GM23338 (cell line): ENCODE results near the gene BRINP2. TPM values are rescaled to one million over a fixed set of nuclear protein-coding genes. Genes with fewer than 3 reads are reported as not detected.

Experiments
- ATAC-seq: fragments of 200-7000 bp; cut with Tn5 transposase; 3 replicates; pipeline ENCODE4 v1.9.1; 2020
- DNase-seq: peaks from one replicate; pipeline ENCODE4 v3.0.0-alpha.2; 2015; ENCODE audit warnings: low spot score
- H2AFZ ChIP-seq: fragments of 200-600 bp; sonication (generic); 2 replicates; pipeline ENCODE4 v1.8.0; 2016; ENCODE audit warnings: antibody characterized with exemption, mild to moderate bottlenecking, moderate library complexity
- H3F3A ChIP-seq: fragments of 200-600 bp; sonication (generic); replicated peaks from 2 replicates; pipeline ENCODE4 v1.8.0; 2017; ENCODE audit warnings: antibody characterized with exemption, mixed run types, low read depth
- H3K27ac ChIP-seq: fragments of 200-600 bp; sonication (generic); 2 replicates; pipeline ENCODE4 v1.6.1; 2016; ENCODE audit warnings: low read depth
- H3K27me3 ChIP-seq: fragments of 200-600 bp; sonication (generic); 2 replicates; pipeline ENCODE4 v1.8.0; 2016; ENCODE audit warnings: mild to moderate bottlenecking, mixed run types, moderate library complexity; ENCODE audit not compliant: insufficient read depth
- H3K36me3 ChIP-seq: fragments of 200-600 bp; sonication (generic); 2 replicates; pipeline ENCODE4 v1.8.0; 2016; ENCODE audit warnings: mild to moderate bottlenecking; ENCODE audit not compliant: insufficient read depth
- H3K4me1 ChIP-seq: fragments of 200-600 bp; sonication (generic); 2 replicates; pipeline ENCODE4 v1.8.0; 2016; ENCODE audit warnings: mild to moderate bottlenecking, moderate library complexity; ENCODE audit not compliant: insufficient read depth
- H3K4me2 ChIP-seq: fragments of 200-600 bp; sonication (generic); 2 replicates; pipeline ENCODE4 v1.7.1; 2017; ENCODE audit warnings: mixed run types
- H3K4me3 ChIP-seq: fragments of 200-600 bp; sonication (generic); 2 replicates; pipeline ENCODE4 v1.6.1; 2016; ENCODE audit warnings: mixed run types
- H3K79me2 ChIP-seq: fragments of 200-600 bp; sonication (generic); replicated peaks from 2 replicates; pipeline ENCODE4 v1.8.0; 2017; ENCODE audit warnings: mild to moderate bottlenecking; ENCODE audit not compliant: insufficient read depth
- H3K9me2 ChIP-seq: fragments of 200-600 bp; sonication (generic); 2 replicates; pipeline ENCODE4 v1.8.0; 2017; ENCODE audit not compliant: insufficient read depth
- H4K20me1 ChIP-seq: fragments of 200-600 bp; sonication (generic); replicated peaks from 2 replicates; pipeline ENCODE4 v1.8.0; 2017; ENCODE audit warnings: mild to moderate bottlenecking; ENCODE audit not compliant: insufficient read depth
- H3K27ac Mint-ChIP-seq: 2 replicates; pipeline ENCODE4 v1.8.0; 2020; ENCODE audit warnings: inconsistent platforms, mild to moderate bottlenecking, moderate library complexity, mixed read lengths
- H3K27me3 Mint-ChIP-seq: 3 replicates; pipeline ENCODE4 v1.8.0; 2022; ENCODE audit warnings: low read depth, mild to moderate bottlenecking, moderate library complexity, mixed read lengths, inconsistent platforms; ENCODE audit not compliant: insufficient read depth, poor library complexity
- H3K36me3 Mint-ChIP-seq: 3 replicates; pipeline ENCODE4 v1.8.0; 2021; ENCODE audit warnings: low read depth, mild to moderate bottlenecking, inconsistent platforms, moderate library complexity, mixed read lengths
- H3K4me1 Mint-ChIP-seq: 3 replicates; pipeline ENCODE4 v1.8.0; 2020; ENCODE audit warnings: mild to moderate bottlenecking, inconsistent platforms, mixed read lengths
- H3K4me3 Mint-ChIP-seq: 3 replicates; pipeline ENCODE4 v1.8.0; 2021; ENCODE audit warnings: moderate library complexity, mild to moderate bottlenecking, inconsistent platforms, mixed read lengths
- H3K9me3 Mint-ChIP-seq: 3 replicates; pipeline ENCODE4 v1.8.0; 2020; ENCODE audit warnings: moderate library complexity, mild to moderate bottlenecking, inconsistent platforms, mixed read lengths
- CREB1 ChIP-seq: fragments of 250-450 bp; sonication (Bioruptor Pico); IDR thresholded peaks from 2 replicates; pipeline ENCODE4 v1.5.0; 2020; ENCODE audit warnings: low read depth, mild to moderate bottlenecking, moderate library complexity
- CTCF ChIP-seq, 2 experiments: fragments of 200-600 bp in 1 of 2; sonication (generic) in 1 of 2; conservative IDR thresholded peaks; 2 replicates each; pipeline versions ENCODE4 v1.5.1 to v1.6.1; 2016 to 2017; ENCODE audit warnings: antibody characterized with exemption in 2 of 2, low read depth in 2 of 2, mild to moderate bottlenecking in 2 of 2, moderate library complexity in 1 of 2
- ETS1 ChIP-seq: IDR thresholded peaks from 2 replicates; pipeline ENCODE4 v1.6.1; 2016; ENCODE audit warnings: antibody characterized with exemption
- EZH2 ChIP-seq: fragments of 200-600 bp; sonication (generic); IDR thresholded peaks from one replicate; pipeline ENCODE4 v1.8.0; 2017; ENCODE audit warnings: antibody characterized with exemption, mild to moderate bottlenecking, low read depth; ENCODE audit not compliant: unreplicated experiment
- EZH2phosphoT487 ChIP-seq: fragments of 200-600 bp; sonication (generic); IDR thresholded peaks from one replicate; pipeline ENCODE4 v1.8.1; 2018; ENCODE audit warnings: antibody characterized with exemption; ENCODE audit not compliant: unreplicated experiment
- NANOG ChIP-seq: IDR thresholded peaks from 2 replicates; pipeline ENCODE4 v1.6.1; 2016; ENCODE audit warnings: antibody characterized with exemption, borderline replicate concordance
- POLR2AphosphoS5 ChIP-seq: IDR thresholded peaks from 2 replicates; pipeline ENCODE4 v1.6.1; 2016; ENCODE audit warnings: antibody characterized with exemption, low read depth
- REST ChIP-seq: IDR thresholded peaks from one replicate; pipeline ENCODE4 v1.6.1; 2018; ENCODE audit warnings: antibody characterized with exemption; ENCODE audit not compliant: unreplicated experiment
- STAT1 ChIP-seq: IDR thresholded peaks from one replicate; pipeline ENCODE4 v1.6.1; 2016; ENCODE audit warnings: antibody characterized with exemption; ENCODE audit not compliant: unreplicated experiment
- ZNF114 ChIP-seq: fragments of 250-450 bp; sonication (Bioruptor Pico); IDR thresholded peaks from 2 replicates; pipeline ENCODE4 v1.5.0; 2020; ENCODE audit warnings: mild to moderate bottlenecking, moderate library complexity
- ZNF462 ChIP-seq: fragments of 250-450 bp; sonication (Bioruptor Pico); IDR thresholded peaks from 2 replicates; pipeline ENCODE4 v1.5.0; 2020; ENCODE audit warnings: mild to moderate bottlenecking, moderate library complexity
- polyA plus RNA-seq: library from polyadenylated mRNA; unstranded; fragments of >200 nt; fragmentation: Nextera tagmentation; extraction: Ambion mirVana; gene quantifications from 2 replicates; pipeline ENCODE4 v1.2.1, GENCODE V29; 2016
- total RNA-seq: library from RNA; depleted of rRNA; stranded (reverse); fragments of >200 nt; shearing (Covaris generic); gene quantifications from 2 replicates; pipeline ENCODE4 v1.2.3, GENCODE V29; 2014

BRINP2 gene
- total and polyA plus RNA-seq, 2 experiments from 2014 or later: 0.10 to 0.52 TPM

GRCh38 chr1:177132141-177132540, 38.6 kb upstream of the BRINP2 start (continued):
- TF ChIP-seq ZNF462 (CRISPR knock-in tag) (no peak), POLR2AphosphoS5 (no peak), ETS1 (no peak), EZH2 (no peak)

GRCh38 chr1:177133977-177134538, 36.7 kb upstream of the BRINP2 start:
- H3K36me3 Mint-ChIP-seq: no peaks in the 10 kb centered on the region
- Histone ChIP-seq H3K4me1 (peaks cover 5% of the 10 kb centered on the region; the same call in 1 of the 2 replicates), H3F3A (no peaks in the 10 kb centered on the region), H2AFZ (no peak overlapping the region), H3K27me3 (no peaks in the 10 kb centered on the region), H3K4me2 (no peak overlapping the region), H3K27ac (no peak overlapping the region), H3K9me2 (no peaks in the 10 kb centered on the region), H4K20me1 (no peaks in the 10 kb centered on the region), H3K4me3 (no peak overlapping the region), H3K36me3 (no peaks in the 10 kb centered on the region), H3K79me2 (no peaks in the 10 kb centered on the region)
- ATAC-seq: no peak
- H3K9me3 Mint-ChIP-seq: no peaks in the 10 kb centered on the region
- no peak for DNase-seq
- H3K27ac Mint-ChIP-seq: no peak overlapping the region
- peaks cover 14% of the 10 kb centered on the region for H3K4me1 Mint-ChIP-seq
- no peak overlapping the region for H3K4me3 Mint-ChIP-seq
- no peaks in the 10 kb centered on the region for H3K27me3 Mint-ChIP-seq
- no peak for TF ChIP-seq EZH2
- no peak for TF ChIP-seq STAT1
- TF ChIP-seq CREB1 (CRISPR knock-in tag): no peak
- TF ChIP-seq EZH2phosphoT487: no peak
- no peak for TF ChIP-seq CTCF (conservative IDR thresholded peaks at IDR 0.05; ENCODE audit: low read depth in 2 of 2)
- TF ChIP-seq ZNF114 (CRISPR knock-in tag): no peak
- TF ChIP-seq NANOG: no peak
- TF ChIP-seq REST: no peak
- no peak for TF ChIP-seq ETS1
